ENCODE results near the gene ARR3. TPM values are rescaled to one million over a fixed set of nuclear protein-coding genes. Genes with fewer than 3 reads are reported as not detected.

The ARR3 gene
- polyA plus RNA-seq, 1 experiment = not detected

- CTCF ChIA-PET = interaction anchor here (1.0 kb wide), 1 partner anchor 119 kb away, joined by 3 read pairs; the partner anchor contains the start of gene IGBP1
- no peak overlapping the region for H3K4me3 ChIP-seq (ENCODE audit: low read depth, low read length)
- TF ChIP-seq CTCF (IDR thresholded peaks at IDR 0.05; ENCODE audit: low read depth, low read length) = no peak
Measured at GRCh38 chrX:70252491-70252890, 15.6 kb upstream of the ARR3 start.

GRCh38 chrX:70253377-70254062, 14.6 kb upstream of the ARR3 start:
- no peak for TF ChIP-seq CTCF (IDR thresholded peaks at IDR 0.05; ENCODE audit: low read depth, low read length)
- CTCF ChIA-PET = interaction anchor here (0.7 kb wide), 1 partner anchor 120 kb away, joined by 3 read pairs; no protein-coding TSS in a partner anchor
- Histone ChIP-seq H3K4me3 (ENCODE audit: low read depth, low read length) (no peak overlapping the region), H3K27ac (ENCODE audit: low read depth, low read length) (no peak overlapping the region), H3K9me3 (ENCODE audit: control insufficient read depth, insufficient read depth, low read length) (no peaks in the 10 kb centered on the region), H3K27me3 (ENCODE audit: control insufficient read depth, insufficient read depth, low read length) (no peaks in the 10 kb centered on the region)
- DNase-seq (ENCODE audit: low read depth, low spot score) = no peak
- POLR2A ChIA-PET = no interaction called here

More at GRCh38 chrX:70252491-70252890, 15.6 kb upstream of the ARR3 start:
- POLR2A ChIA-PET = no interaction called here
- Histone ChIP-seq H3K27ac (ENCODE audit: low read depth, low read length) (no peak overlapping the region), H3K9me3 (ENCODE audit: control insufficient read depth, insufficient read depth, low read length) (no peaks in the 10 kb centered on the region), H3K27me3 (ENCODE audit: control insufficient read depth, insufficient read depth, low read length) (no peaks in the 10 kb centered on the region)
- DNase-seq (ENCODE audit: low read depth, low spot score) = no peak

- Histone ChIP-seq H3K27ac (ENCODE audit: low read depth, low read length) (no peak overlapping the region), H3K9me3 (ENCODE audit: control insufficient read depth, insufficient read depth, low read length) (no peaks in the 10 kb centered on the region), H3K4me3 (ENCODE audit: low read depth, low read length) (no peak overlapping the region), H3K27me3 (ENCODE audit: control insufficient read depth, insufficient read depth, low read length) (no peaks in the 10 kb centered on the region)
- no peak for DNase-seq (ENCODE audit: low read depth, low spot score)
- no peak for TF ChIP-seq CTCF (IDR thresholded peaks at IDR 0.05; ENCODE audit: low read depth, low read length)
- CTCF ChIA-PET = interaction anchor here (0.7 kb wide), 1 partner anchor 120 kb away, joined by 3 read pairs; no protein-coding TSS in a partner anchor
- POLR2A ChIA-PET = no interaction called here
Measured at GRCh38 chrX:70254063-70254400, 14.1 kb upstream of the ARR3 start.

- ChIA-PET POLR2A (no interaction called here), CTCF (no interaction called here)
- no peak for DNase-seq (ENCODE audit: low read depth, low spot score)
- Histone ChIP-seq H3K9me3 (ENCODE audit: control insufficient read depth, insufficient read depth, low read length) (no peaks in the 10 kb centered on the region), H3K27ac (ENCODE audit: low read depth, low read length) (no peak overlapping the region), H3K27me3 (ENCODE audit: control insufficient read depth, insufficient read depth, low read length) (no peaks in the 10 kb centered on the region), H3K4me3 (ENCODE audit: low read depth, low read length) (no peak overlapping the region)
- TF ChIP-seq CTCF (IDR thresholded peaks at IDR 0.05; ENCODE audit: low read depth, low read length) = no peak
Measured at GRCh38 chrX:70254909-70255308, 13.2 kb upstream of the ARR3 start.

- no peak for DNase-seq (ENCODE audit: low read depth, low spot score)
- H3K27ac ChIP-seq (ENCODE audit: low read depth, low read length) = no peak overlapping the region
- ChIA-PET POLR2A (no interaction called here), CTCF (no interaction called here)
- no peaks in the 10 kb centered on the region for H3K9me3 ChIP-seq (ENCODE audit: control insufficient read depth, insufficient read depth, low read length)
- H3K4me3 ChIP-seq (ENCODE audit: low read depth, low read length) = no peak overlapping the region
- no peak for TF ChIP-seq CTCF (IDR thresholded peaks at IDR 0.05; ENCODE audit: low read depth, low read length)
- H3K27me3 ChIP-seq (ENCODE audit: control insufficient read depth, insufficient read depth, low read length) = no peaks in the 10 kb centered on the region
Measured at GRCh38 chrX:70255452-70255851, 12.7 kb upstream of the ARR3 start.

All from AG04450 (cell line).